ENCODE data around the gene SH2D4B. TPM values are rescaled to one million over a fixed set of nuclear protein-coding genes. Genes with fewer than 3 reads are reported as not detected.
A peak's percentile ranks its signal among the peaks of the same experiment; 100 is the strongest.
"Not testable (repeated sequence)": the region's sequence is repeated elsewhere in the genome, so short reads cannot be mapped to it uniquely, and the experiment has no call there.

Gene SH2D4B
- total RNA-seq, 1 donor from 2014 or later = not detected

- H3K9me3 ChIP-seq = no peaks in the 10 kb centered on the region
- peak in 1 of 2 donors; percentile 69 for DNase-seq (ENCODE audit: extremely low spot score in 2 of 2)
- no peaks in the 10 kb centered on the region for H3K27me3 ChIP-seq
- no peaks in the 10 kb centered on the region for H3K36me3 ChIP-seq
- H3K4me3 ChIP-seq = no peak overlapping the region
- intact Hi-C loops (cut with DNase I) = no loop called here
- no peak overlapping the region for H3K27ac ChIP-seq
- peaks cover 21% of the 10 kb centered on the region for H3K4me1 ChIP-seq
- TF ChIP-seq POLR2AphosphoS5 (IDR thresholded peaks at IDR 0.05; ENCODE audit: insufficient read depth in 1 of 2, low read depth in 1 of 2) (no peak), POLR2A (IDR thresholded peaks at IDR 0.05) (no peak)
- TF ChIP-seq, protein P1, sequence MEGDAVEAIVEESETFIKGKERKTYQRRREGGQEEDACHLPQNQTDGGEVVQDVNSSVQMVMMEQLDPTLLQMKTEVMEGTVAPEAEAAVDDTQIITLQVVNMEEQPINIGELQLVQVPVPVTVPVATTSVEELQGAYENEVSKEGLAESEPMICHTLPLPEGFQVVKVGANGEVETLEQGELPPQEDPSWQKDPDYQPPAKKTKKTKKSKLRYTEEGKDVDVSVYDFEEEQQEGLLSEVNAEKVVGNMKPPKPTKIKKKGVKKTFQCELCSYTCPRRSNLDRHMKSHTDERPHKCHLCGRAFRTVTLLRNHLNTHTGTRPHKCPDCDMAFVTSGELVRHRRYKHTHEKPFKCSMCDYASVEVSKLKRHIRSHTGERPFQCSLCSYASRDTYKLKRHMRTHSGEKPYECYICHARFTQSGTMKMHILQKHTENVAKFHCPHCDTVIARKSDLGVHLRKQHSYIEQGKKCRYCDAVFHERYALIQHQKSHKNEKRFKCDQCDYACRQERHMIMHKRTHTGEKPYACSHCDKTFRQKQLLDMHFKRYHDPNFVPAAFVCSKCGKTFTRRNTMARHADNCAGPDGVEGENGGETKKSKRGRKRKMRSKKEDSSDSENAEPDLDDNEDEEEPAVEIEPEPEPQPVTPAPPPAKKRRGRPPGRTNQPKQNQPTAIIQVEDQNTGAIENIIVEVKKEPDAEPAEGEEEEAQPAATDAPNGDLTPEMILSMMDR (IDR thresholded peaks at IDR 0.05) = no peak
Observed at GRCh38 chr10:80542652-80543318, 5.1 kb downstream of the SH2D4B start.

DNA sequence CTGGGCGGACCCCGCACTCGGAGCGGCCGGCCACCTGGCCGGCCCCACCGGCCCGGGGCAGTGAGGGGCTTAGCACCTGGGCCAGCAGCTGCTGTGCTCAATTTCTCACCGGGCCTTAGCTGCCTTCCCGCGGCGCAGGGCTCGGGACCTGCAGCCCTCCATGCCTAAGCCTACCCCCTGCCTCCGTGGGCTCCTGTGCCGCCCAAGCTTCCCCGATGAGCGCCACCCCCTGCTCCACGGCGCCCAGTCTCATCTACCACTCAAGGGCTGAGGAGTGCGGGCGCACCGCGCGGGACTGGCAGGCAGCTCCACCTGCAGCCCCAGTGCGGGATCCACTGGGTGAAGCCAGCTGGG is 5.6 kb downstream of the SH2D4B start:
- not testable (repeated sequence) for H3K27ac ChIP-seq; DNase-seq (ENCODE audit: extremely low spot score in 2 of 2)

DNA sequence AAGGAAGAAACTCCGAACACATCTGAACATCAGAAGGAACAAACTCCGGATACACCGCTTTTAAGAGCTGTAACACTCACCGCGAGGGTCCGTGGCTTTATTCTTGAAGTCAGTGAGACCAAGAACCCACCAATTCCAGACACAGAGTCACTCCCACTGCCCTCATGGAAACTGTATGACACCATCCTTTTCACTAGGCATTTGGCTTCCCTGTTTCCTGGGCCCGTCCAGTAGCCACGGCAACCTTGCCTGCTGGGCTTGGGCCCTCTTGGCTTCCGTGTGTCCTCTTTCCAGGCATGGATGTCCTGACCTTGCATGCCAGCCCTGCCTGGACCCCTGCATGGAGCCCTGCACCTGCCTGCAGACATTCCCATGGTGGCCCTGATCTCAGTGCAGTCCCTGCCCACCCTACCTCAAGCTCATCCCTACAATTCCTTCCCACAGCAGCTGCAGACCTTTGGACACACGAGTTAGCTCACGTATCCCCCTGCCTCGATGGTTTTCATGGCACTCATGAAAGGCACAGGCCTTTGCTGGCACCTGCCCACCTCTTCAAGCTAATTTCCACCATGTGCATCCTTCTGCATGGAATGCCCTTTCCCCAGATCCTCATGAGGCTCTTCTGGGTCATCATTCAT is 6.7 kb downstream of the SH2D4B start:
- Histone ChIP-seq H3K27me3 (no peaks in the 10 kb centered on the region), H3K27ac (no peak overlapping the region), H3K36me3 (no peaks in the 10 kb centered on the region), H3K4me3 (no peak overlapping the region), H3K9me3 (no peaks in the 10 kb centered on the region), H3K4me1 (peaks cover 17% of the 10 kb centered on the region)
- DNase-seq (ENCODE audit: extremely low spot score in 2 of 2) = peak; percentile 60 to 91
- TF ChIP-seq, protein P1 (IDR thresholded peaks at IDR 0.05) = no peak
- TF ChIP-seq POLR2AphosphoS5 (IDR thresholded peaks at IDR 0.05; ENCODE audit: insufficient read depth in 1 of 2, low read depth in 1 of 2) (no peak), POLR2A (IDR thresholded peaks at IDR 0.05) (no peak)
- intact Hi-C loops (cut with DNase I) = no loop called here

More for the DNA sequence above, 5.6 kb downstream of the SH2D4B start:
- peaks cover 21% of the 10 kb centered on the region for H3K4me1 ChIP-seq
- H3K9me3 ChIP-seq; H3K27me3 ChIP-seq; H3K36me3 ChIP-seq; intact Hi-C loops (cut with DNase I); H3K4me3 ChIP-seq: not testable (repeated sequence)

- Histone ChIP-seq H3K36me3 (no peaks in the 10 kb centered on the region), H3K27me3 (no peaks in the 10 kb centered on the region), H3K9me3 (no peaks in the 10 kb centered on the region), H3K27ac (no peak overlapping the region), H3K4me1 (peaks cover 9% of the 10 kb centered on the region), H3K4me3 (no peak overlapping the region)
- intact Hi-C loops (cut with DNase I) = no loop called here
- TF ChIP-seq POLR2AphosphoS5 (IDR thresholded peaks at IDR 0.05; ENCODE audit: insufficient read depth in 1 of 2, low read depth in 1 of 2) (no peak), POLR2A (IDR thresholded peaks at IDR 0.05) (no peak)
- TF ChIP-seq, protein P1 (IDR thresholded peaks at IDR 0.05) = no peak
- DNase-seq (ENCODE audit: extremely low spot score in 2 of 2) = peak in 1 of 2 donors; percentile 65
Observed at GRCh38 chr10:80545258-80545881, 7.7 kb downstream of the SH2D4B start.

DNA sequence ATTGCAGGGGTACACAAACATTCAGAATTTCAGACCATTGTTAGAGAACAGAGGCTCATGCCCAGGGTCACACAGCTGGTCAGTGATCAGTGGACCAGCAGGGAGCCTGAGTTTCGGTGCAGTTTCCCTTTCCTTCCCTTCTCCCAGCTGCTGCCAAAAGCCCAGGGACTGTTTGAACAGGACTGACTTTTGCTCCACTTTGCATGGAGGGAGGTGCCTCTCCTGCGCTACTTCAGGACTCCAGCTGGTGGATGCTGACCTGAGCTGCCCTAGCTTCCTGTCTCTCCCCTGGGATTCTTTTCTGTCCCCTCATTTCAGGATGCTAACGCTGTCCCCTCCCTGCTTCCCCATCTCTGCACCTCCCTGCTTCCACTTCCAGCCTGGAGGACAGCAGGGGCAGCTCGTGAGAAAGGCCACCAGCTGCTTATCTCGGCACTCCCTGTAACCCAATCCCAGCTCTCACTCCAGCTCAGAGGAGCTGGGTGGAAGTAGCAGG is 14.5 kb downstream of the SH2D4B start:
- no peaks in the 10 kb centered on the region for H3K36me3 ChIP-seq
- no peak overlapping the region for H3K27ac ChIP-seq
- no peak overlapping the region for H3K4me3 ChIP-seq
- H3K27me3 ChIP-seq = no peaks in the 10 kb centered on the region
- H3K9me3 ChIP-seq = no peaks in the 10 kb centered on the region
- no peaks in the 10 kb centered on the region for H3K4me1 ChIP-seq
- DNase-seq (ENCODE audit: extremely low spot score in 2 of 2) = no peak
- intact Hi-C loops (cut with DNase I) = no loop called here
- no peak for TF ChIP-seq POLR2AphosphoS5 (IDR thresholded peaks at IDR 0.05; ENCODE audit: insufficient read depth in 1 of 2, low read depth in 1 of 2)

GRCh38 chr10:80553436-80553835 is 15.7 kb downstream of the SH2D4B start:
- intact Hi-C loops (cut with DNase I) = no loop called here
- TF ChIP-seq POLR2AphosphoS5 (IDR thresholded peaks at IDR 0.05; ENCODE audit: insufficient read depth in 1 of 2, low read depth in 1 of 2) = no peak
- TF ChIP-seq POLR2A (IDR thresholded peaks at IDR 0.05) = no peak
- TF ChIP-seq, protein P1 (IDR thresholded peaks at IDR 0.05) = no peak
- H3K27ac ChIP-seq = no peak overlapping the region
- H3K36me3 ChIP-seq = no peaks in the 10 kb centered on the region
- H3K4me1 ChIP-seq = no peaks in the 10 kb centered on the region
- DNase-seq (ENCODE audit: extremely low spot score in 2 of 2) = no peak
- no peaks in the 10 kb centered on the region for H3K27me3 ChIP-seq
- H3K4me3 ChIP-seq = no peak overlapping the region
- no peaks in the 10 kb centered on the region for H3K9me3 ChIP-seq
